NB4 (cell line): ENCODE data around the gene ZBED4.

ENCODE experiments used
- MYC ChIP-seq: IDR thresholded peaks from 2 replicates; pipeline ENCODE4 v1.6.1; 2011; ENCODE audit warnings: low read depth, low read length
- POLR2A ChIP-seq: IDR thresholded peaks from 2 replicates; pipeline ENCODE4 v1.6.1; 2011; ENCODE audit warnings: mild to moderate bottlenecking; ENCODE audit not compliant: insufficient read length; ENCODE audit errors: extremely low read depth
- TF ChIP-seq, protein P1 (sequence below): IDR thresholded peaks from one replicate; pipeline ENCODE4 v1.5.1; 2012; ENCODE audit warnings: low read depth, low read length

DNA sequence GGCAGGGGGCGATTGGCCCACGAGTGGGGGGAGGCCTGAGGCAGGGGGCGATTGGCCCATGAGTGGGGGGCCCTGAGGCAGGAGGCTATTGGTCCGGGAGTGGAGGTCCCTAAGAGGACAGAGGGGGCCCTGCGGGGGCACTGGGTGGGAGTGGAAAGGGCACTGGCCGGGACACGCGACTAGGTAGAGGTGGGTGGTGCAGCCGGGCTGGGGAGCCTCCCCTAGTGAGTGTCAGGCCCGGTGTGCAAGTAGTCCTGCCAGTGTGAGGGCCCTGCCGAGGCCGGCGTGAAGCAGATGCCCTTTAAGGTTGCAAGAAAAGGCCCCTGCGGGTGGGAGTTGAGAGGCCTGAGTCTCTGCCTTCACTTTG lies 25.1 kb upstream of the ZBED4 start:
- TF ChIP-seq, protein P1, sequence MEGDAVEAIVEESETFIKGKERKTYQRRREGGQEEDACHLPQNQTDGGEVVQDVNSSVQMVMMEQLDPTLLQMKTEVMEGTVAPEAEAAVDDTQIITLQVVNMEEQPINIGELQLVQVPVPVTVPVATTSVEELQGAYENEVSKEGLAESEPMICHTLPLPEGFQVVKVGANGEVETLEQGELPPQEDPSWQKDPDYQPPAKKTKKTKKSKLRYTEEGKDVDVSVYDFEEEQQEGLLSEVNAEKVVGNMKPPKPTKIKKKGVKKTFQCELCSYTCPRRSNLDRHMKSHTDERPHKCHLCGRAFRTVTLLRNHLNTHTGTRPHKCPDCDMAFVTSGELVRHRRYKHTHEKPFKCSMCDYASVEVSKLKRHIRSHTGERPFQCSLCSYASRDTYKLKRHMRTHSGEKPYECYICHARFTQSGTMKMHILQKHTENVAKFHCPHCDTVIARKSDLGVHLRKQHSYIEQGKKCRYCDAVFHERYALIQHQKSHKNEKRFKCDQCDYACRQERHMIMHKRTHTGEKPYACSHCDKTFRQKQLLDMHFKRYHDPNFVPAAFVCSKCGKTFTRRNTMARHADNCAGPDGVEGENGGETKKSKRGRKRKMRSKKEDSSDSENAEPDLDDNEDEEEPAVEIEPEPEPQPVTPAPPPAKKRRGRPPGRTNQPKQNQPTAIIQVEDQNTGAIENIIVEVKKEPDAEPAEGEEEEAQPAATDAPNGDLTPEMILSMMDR: no peak
- no peak for TF ChIP-seq POLR2A
- no peak for TF ChIP-seq MYC
